Brain pericyte (primary cell): Measurements from ENCODE around the gene MICAL3.
"Not testable (repeated sequence)": the region's sequence is repeated elsewhere in the genome, so short reads cannot be mapped to it uniquely, and the experiment has no call there.

ENCODE experiments used
- DNase-seq: peaks from one replicate; pipeline ENCODE4 v3.0.0-alpha.2; 2012; ENCODE audit warnings: low read depth, low spot score

Gene MICAL3

GRCh38 chr22:18033204-18033998, 9.0 kb upstream of the MICAL3 start:
- DNase-seq: no peak

- DNase-seq: no peak
Measured at GRCh38 chr22:18032455-18033101, 8.2 kb upstream of the MICAL3 start.

- peak; percentile 64 for DNase-seq
Measured at GRCh38 chr22:18031695-18032454, 7.5 kb upstream of the MICAL3 start.

GRCh38 chr22:18029686-18030267, 5.4 kb upstream of the MICAL3 start:
- DNase-seq: no peak

GRCh38 chr22:18028817-18029527, 4.6 kb upstream of the MICAL3 start:
- no peak for DNase-seq

- not testable (repeated sequence) for DNase-seq
Measured at GRCh38 chr22:18025898-18026297, 1.5 kb upstream of the MICAL3 start.

DNA sequence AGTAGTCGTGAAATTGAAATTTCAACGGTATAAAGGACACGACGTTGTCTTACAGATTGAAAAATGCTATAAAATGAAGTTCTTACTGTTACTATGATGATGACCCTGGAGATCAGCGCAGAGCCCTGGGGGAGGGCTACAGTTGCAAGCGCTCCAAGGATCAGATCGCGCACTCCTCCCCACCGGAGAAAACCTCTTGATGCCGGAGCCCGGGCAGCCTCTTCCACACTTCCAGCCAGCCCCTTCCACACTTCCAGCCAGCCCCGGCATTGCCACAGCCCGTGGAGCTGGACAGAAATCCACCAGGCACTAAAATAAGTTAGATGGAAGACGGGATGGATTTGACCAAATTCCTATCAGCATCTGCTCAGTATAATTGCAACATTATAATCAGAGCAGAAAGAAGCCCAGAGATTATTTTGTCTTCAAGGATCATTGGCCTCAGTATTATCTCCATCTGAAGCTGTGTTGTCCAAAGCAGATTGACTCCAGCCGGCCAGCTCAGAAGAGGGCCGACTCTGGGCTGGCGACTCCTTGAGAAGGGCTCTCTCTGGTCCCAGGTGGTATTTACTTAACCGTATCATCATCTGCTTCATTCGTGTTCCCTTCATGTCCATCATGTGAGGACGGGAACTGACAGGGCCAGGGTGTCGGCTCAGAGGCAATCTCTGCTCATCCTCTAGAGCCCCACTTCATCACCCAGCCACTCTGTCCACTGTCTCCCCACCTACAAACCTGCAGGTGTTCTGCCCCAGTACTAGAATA, 777 bp upstream of the MICAL3 start:
- no peak for DNase-seq

DNA sequence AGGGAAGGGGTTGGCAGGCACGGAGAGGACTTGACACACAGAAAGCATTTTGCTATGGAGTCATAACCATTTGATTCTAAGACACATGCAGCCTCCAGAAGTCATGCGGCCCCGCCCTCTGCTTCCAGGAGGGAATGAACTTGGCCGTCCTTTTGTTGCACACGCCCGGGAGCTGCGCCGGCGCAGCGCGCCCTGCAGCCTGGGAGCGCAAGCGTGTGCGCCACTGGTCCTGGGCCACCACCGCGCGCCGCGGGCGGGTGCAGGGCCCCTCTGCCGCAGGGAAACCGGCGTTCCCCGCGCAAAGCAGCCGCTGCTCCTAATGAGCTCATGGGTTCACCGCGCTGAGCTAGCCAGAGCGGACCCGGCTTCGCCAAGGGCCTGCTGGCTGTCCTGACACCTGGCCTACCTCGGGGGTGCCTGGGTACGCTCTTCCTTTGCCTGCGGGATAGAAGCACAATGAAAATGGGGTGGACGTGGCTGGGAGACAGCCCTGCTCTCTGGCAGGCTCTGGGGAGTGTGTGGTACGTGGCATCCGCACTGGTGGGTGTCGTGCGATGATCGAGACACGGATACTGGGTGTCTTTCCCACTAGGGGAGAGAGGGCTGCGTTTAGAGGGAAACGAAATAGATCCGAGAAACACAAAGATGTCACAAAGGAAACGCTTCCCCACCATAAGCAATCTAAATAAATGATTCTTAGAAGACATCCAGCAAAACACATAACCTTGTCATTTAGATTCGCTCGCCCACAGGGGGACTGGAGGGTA, 669 bp downstream of the MICAL3 start:
- DNase-seq: no peak

DNA sequence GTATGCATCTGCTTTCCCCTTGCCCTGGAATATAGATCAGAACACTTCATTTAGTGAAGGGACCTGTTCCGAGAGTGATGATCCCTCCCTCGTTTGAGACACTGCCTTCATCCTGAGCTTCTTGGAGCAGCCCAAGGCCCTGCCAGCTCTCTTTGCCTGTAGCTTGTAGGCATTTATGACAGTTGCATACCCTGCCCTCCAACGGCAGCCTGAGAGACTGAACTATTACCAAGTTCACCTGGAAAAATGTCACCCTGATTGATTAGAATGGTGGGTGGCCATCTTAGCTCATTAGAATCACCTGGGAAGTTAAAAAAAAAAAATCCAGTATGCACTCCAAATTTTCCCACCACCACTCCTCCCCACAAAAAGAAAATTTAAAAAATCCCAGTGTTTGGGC, 1.5 kb downstream of the MICAL3 start:
- no peak for DNase-seq

DNA sequence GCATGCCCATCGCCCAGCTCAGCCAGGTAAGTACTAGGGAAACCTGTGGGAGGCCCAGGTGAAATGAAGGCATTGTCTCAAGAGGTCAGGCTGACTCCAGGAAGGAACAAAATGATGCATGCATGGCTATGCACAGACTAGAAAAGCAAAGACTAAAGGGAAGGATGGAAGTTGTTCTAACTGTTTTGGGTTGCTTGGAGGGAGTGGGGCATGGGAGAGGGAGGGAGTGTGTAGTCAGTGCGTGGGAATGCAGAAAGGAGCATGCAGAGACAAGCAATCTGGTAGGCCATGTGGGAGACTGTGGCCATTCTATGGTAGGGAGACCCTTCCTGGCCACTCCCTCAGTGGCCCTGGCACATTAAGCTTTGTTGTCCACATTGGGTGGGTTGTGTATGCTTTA, 2.9 kb downstream of the MICAL3 start:
- no peak for DNase-seq

- DNase-seq: not testable (repeated sequence)
Measured at GRCh38 chr22:18020743-18021142, 3.6 kb downstream of the MICAL3 start.

GRCh38 chr22:18013947-18014346, 10.4 kb downstream of the MICAL3 start:
- no peak for DNase-seq

- no peak for DNase-seq
Measured at GRCh38 chr22:18013436-18013835, 10.9 kb downstream of the MICAL3 start.

DNA sequence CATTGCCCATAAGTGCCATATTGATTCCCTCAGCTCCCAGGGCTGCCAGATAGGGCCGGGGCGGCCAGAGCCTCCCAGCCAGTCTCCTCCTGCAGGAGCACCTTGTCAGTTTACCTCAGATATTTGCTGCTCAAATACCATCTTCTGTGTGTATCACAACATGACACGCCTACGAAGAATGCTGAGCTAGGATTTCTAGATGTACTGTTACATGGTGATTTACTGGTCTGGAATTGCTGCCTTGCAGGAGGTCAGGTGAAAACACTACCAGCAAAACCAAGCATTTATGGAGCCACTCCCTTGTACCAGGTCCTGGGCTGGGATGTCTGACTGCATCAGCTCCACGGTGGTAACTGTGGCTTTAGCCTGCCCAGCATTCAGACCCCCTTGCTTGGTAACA, 11.8 kb downstream of the MICAL3 start:
- no peak for DNase-seq

DNA sequence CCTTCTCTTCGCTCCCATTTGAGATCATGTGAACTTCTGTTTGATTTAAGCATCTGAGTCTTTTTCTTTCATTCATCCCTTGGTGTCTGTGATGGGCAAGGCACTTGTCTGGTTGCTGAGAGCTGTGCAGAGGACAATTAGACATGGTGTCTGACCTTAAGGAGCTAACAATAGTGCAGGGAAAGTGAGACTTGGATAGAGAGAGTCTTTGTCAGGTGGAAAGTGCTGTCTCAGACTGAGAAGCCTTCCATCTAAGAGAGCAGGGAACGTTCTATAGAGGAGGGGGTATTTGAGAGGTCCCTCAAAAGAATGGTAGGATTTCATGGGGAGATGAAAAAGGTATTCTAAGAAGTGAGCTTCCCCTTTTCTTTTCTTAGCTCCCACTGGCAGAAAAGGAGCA, 14.1 kb downstream of the MICAL3 start:
- no peak for DNase-seq

DNA sequence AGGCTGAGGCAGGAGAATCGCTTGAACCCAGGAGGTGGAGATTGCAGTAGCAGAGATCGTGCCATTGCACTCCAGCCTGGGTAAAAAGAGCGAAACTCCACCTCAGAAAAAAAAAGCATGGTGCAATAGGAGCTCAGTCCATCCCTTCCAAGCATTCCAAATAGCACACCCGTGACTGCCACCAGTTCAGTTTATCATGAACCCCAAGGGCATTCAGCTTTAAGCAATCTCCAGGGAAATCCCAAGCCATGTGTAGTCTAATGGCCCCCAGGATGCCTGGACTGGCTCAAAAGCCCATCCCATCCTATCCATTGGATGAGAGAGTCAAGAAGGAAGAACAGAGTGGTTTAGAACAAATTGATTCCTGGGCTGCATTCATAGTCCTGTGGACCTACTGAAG, 16.2 kb downstream of the MICAL3 start:
- no peak for DNase-seq

DNA sequence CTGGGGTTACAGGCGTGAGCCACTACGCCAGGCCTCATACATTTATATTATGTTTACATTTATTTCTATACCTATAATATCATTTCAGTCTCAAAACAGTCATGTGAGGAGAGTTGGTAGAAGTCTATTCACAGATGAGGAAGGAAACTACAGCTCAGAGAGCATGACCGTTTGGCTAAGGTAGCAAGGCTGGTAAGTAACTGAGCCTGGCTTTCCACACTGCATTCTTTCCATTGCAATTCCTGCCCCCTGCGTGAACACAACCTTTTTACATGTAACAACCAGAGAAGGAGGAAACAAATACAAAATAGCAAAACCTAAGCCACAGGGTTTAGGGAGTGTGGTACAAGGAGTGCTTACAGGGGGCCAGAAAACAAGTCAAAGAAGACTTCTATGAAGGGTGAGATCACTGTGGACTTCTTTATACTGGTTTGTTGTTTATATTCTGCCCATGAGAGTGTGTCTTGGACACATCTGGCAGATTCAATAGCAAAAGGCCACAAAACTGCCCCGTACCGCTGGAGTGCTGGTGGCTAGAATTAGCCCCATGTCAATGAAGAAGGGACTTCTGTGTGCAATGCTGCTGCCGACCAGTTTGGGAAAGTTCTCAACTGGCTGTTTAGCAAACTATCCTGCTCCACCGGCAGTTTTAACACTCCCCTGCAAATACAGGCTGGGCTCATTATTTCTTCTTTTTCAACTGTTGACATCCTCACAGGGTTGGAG, 19.0 kb downstream of the MICAL3 start:
- no peak for DNase-seq

GRCh38 chr22:18001894-18002315, 22.5 kb downstream of the MICAL3 start:
- not testable (repeated sequence) for DNase-seq
